Endothelial cell of umbilical vein (primary cell): ENCODE results near the gene GCH1.

Experiments used
- EZH2 ChIP-seq: IDR thresholded peaks from 2 replicates; pipeline ENCODE4 v1.6.1; 2012; ENCODE audit warnings: borderline replicate concordance, low read depth, mild to moderate bottlenecking, moderate library complexity, low read length, inconsistent platforms; ENCODE audit not compliant: severe bottlenecking
- POLR2A ChIP-seq: IDR thresholded peaks from 2 replicates; pipeline ENCODE4 v1.6.1; 2012; ENCODE audit warnings: low read depth, mild to moderate bottlenecking, control low read depth, low read length
- POLR2AphosphoS5 ChIP-seq: IDR thresholded peaks from 2 replicates; pipeline ENCODE4 v1.6.1; 2012; ENCODE audit warnings: low read depth, mild to moderate bottlenecking, control low read depth, low read length, moderate library complexity; ENCODE audit not compliant: insufficient read depth
- TF ChIP-seq, protein P1 (sequence below), 2 donors: IDR thresholded peaks; 1 replicate in 1 of 2; 2 replicates in 1 of 2; pipeline ENCODE4 v1.5.1; 2011; ENCODE audit warnings: low read length in 2 of 2, mild to moderate bottlenecking in 2 of 2, moderate library complexity in 2 of 2, control low read depth in 1 of 2, inconsistent platforms in 1 of 2, low read depth in 1 of 2; ENCODE audit not compliant: insufficient read depth in 1 of 2; ENCODE audit errors: extremely low read depth in 1 of 2
- TF ChIP-seq, protein P2 (sequence below): IDR thresholded peaks from 2 replicates; pipeline ENCODE4 v1.6.1; 2011; ENCODE audit not compliant: insufficient read depth, insufficient read length

DNA sequence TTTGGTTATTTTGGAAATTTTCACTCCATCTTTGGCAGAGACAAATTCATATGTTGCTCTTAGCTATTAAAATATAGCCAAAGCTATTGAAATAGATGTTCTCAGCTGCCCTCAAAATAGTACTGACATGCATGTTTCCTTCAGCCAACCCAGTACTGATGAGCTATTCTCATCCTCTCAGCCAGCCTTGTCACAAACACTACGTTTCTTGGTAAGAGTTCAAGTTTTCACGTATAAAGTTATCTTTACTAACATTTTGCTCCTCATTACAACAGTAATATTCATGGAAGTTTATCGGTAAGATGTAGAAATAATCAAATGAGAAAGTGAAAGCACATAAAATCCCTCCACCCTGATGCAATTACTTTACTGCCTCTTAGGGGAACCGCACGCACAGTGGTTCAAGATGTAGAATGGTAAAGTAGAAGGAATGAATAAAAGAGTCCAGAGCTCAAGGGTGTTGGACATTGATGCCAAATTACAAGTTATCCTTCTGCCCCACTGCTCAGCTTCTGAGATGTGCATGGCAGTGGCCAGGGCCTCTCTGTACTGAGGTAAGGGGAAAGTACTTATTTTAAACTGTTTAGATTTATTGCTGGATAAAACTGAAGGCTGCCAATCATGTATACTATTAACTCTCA, 20.7 kb downstream of the GCH1 start:
- TF ChIP-seq, protein P1, sequence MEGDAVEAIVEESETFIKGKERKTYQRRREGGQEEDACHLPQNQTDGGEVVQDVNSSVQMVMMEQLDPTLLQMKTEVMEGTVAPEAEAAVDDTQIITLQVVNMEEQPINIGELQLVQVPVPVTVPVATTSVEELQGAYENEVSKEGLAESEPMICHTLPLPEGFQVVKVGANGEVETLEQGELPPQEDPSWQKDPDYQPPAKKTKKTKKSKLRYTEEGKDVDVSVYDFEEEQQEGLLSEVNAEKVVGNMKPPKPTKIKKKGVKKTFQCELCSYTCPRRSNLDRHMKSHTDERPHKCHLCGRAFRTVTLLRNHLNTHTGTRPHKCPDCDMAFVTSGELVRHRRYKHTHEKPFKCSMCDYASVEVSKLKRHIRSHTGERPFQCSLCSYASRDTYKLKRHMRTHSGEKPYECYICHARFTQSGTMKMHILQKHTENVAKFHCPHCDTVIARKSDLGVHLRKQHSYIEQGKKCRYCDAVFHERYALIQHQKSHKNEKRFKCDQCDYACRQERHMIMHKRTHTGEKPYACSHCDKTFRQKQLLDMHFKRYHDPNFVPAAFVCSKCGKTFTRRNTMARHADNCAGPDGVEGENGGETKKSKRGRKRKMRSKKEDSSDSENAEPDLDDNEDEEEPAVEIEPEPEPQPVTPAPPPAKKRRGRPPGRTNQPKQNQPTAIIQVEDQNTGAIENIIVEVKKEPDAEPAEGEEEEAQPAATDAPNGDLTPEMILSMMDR (IDR thresholded peaks at IDR 0.05; ENCODE audit: extremely low read depth in 1 of 2, insufficient read depth in 1 of 2, low read depth in 1 of 2, low read length in 2 of 2): no peak
- TF ChIP-seq, protein P2, sequence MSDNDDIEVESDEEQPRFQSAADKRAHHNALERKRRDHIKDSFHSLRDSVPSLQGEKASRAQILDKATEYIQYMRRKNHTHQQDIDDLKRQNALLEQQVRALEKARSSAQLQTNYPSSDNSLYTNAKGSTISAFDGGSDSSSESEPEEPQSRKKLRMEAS: no peak
- TF ChIP-seq POLR2A: no peak
- no peak for TF ChIP-seq EZH2
- no peak for TF ChIP-seq POLR2AphosphoS5
